ENCODE measurements around the gene SIAE.

- TF ChIP-seq CTCF (IDR thresholded peaks at IDR 0.05 in 8 of 11, conservative IDR thresholded peaks at IDR 0.05 in 3 of 11) (no peak), POLR2A (IDR thresholded peaks at IDR 0.05) (no peak)
Observed at GRCh38 chr11:124657904-124658303, 15.6 kb downstream of the SIAE start.

Data from spleen (tissue), 7 donors.